Peyer's patch (tissue), 4 donors: ENCODE data around the gene PUSL1.

ENCODE experiments used
- POLR2A ChIP-seq, 2 donors: fragments of 450-650 bp; IDR thresholded peaks; one replicate each; pipeline ENCODE4 v1.5.1; 2017; ENCODE audit warnings: antibody characterized with exemption in 2 of 2, mild to moderate bottlenecking in 2 of 2, moderate library complexity in 2 of 2
- TF ChIP-seq, protein P1 (sequence below), 6 experiments: fragments of 450-650 bp in 4 of 6; fragments of 200-600 bp in 2 of 6; sonication (generic) in 1 of 6; IDR thresholded peaks; one replicate each; pipeline ENCODE4 v1.5.1; 2017 to 2019; ENCODE audit warnings: antibody characterized with exemption in 6 of 6, mild to moderate bottlenecking in 3 of 6, moderate library complexity in 1 of 6

DNA sequence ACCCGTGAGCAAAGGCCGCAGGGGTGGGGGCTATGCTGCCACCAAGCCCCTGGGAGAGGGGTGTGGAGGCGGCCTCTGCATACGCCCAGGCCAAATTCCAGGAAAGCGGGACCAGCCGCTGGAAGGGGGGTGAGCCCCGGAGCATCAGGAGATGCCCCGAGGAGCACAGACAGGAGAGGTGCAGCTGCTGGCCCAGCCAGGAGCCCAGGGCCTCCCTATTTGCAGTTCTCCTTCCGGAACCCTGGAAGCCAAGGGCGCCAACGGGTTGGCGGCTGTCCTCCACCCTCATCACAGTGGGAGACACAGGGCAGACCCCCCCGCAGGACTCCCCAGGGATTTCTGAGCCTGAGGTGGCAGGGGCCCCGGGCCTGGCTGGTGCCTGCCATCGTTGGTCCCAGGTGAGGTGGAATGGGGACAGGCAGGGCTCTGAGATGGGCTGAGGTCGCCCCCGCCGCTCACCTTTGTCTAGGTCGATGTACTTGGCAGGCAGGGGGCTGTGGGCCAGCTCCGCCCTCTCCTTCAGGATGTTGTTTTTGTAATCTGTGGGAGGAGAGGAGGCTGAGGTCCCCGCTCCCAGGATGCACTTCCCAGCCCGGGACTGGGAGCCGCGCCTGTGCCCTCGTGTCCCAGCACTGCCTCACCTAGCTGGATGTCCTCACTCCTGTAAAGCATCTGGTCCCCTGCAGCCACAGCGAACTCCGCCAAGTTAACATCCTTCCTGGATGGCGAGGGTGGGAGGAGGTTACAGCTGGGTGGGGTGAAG, 45.2 kb downstream of the PUSL1 start:
- TF ChIP-seq, protein P1, sequence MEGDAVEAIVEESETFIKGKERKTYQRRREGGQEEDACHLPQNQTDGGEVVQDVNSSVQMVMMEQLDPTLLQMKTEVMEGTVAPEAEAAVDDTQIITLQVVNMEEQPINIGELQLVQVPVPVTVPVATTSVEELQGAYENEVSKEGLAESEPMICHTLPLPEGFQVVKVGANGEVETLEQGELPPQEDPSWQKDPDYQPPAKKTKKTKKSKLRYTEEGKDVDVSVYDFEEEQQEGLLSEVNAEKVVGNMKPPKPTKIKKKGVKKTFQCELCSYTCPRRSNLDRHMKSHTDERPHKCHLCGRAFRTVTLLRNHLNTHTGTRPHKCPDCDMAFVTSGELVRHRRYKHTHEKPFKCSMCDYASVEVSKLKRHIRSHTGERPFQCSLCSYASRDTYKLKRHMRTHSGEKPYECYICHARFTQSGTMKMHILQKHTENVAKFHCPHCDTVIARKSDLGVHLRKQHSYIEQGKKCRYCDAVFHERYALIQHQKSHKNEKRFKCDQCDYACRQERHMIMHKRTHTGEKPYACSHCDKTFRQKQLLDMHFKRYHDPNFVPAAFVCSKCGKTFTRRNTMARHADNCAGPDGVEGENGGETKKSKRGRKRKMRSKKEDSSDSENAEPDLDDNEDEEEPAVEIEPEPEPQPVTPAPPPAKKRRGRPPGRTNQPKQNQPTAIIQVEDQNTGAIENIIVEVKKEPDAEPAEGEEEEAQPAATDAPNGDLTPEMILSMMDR (IDR thresholded peaks at IDR 0.05) = no peak
- no peak for TF ChIP-seq POLR2A (IDR thresholded peaks at IDR 0.05)
